GM12878 (cell line): ENCODE measurements around the gene TNIP1. TPM values are rescaled to one million over a fixed set of nuclear protein-coding genes. Genes with fewer than 3 reads are reported as not detected.

Experiments used
- BMI1 ChIP-seq: fragments of 450-650 bp; IDR thresholded peaks from 2 replicates; pipeline ENCODE4 v1.6.1; 2016; ENCODE audit warnings: mild to moderate bottlenecking, moderate library complexity, borderline replicate concordance
- BRCA1 ChIP-seq: IDR thresholded peaks from 2 replicates; pipeline ENCODE4 v1.6.1; 2011; ENCODE audit warnings: low read depth, low read length, improper control_type of control experiment
- CEBPB ChIP-seq, 2 experiments: fragments of 150-350 bp in 1 of 2; IDR thresholded peaks; 2 replicates each; pipeline ENCODE4 v1.6.1; 2012 to 2014; ENCODE audit warnings: low read depth in 2 of 2, low read length in 2 of 2, borderline replicate concordance in 1 of 2, inconsistent platforms in 1 of 2
- ETV6 ChIP-seq, 2 experiments: fragments of 450-650 bp in 1 of 2; IDR thresholded peaks in 1 of 2; conservative IDR thresholded peaks in 1 of 2; 2 replicates each; pipeline ENCODE4 v1.6.1; 2014; ENCODE audit warnings: antibody characterized with exemption in 1 of 2, borderline replicate concordance in 1 of 2, low read depth in 1 of 2, mild to moderate bottlenecking in 1 of 2, moderate library complexity in 1 of 2
- HCFC1 ChIP-seq: fragments of 150-350 bp; IDR thresholded peaks from 2 replicates; pipeline ENCODE4 v1.6.1; 2014; ENCODE audit warnings: low read length
- HDAC6 ChIP-seq: fragments of 200-600 bp; sonication (generic); IDR thresholded peaks from one replicate; pipeline ENCODE4 v1.8.0; 2017; ENCODE audit warnings: antibody characterized with exemption; ENCODE audit not compliant: unreplicated experiment
- JUND ChIP-seq: IDR thresholded peaks from 2 replicates; pipeline ENCODE4 v1.6.1; 2012; ENCODE audit warnings: low read depth, mild to moderate bottlenecking, low read length, improper control_type of control experiment, moderate library complexity
- MTA2 ChIP-seq: fragments of 450-650 bp; IDR thresholded peaks from 2 replicates; pipeline ENCODE4 v1.6.1; 2016; ENCODE audit warnings: low read depth, mild to moderate bottlenecking, moderate library complexity
- MXI1 ChIP-seq: fragments of 150-350 bp; IDR thresholded peaks from 2 replicates; pipeline ENCODE4 v1.6.1; 2011; ENCODE audit warnings: low read depth, mild to moderate bottlenecking, inconsistent platforms, low read length, improper control_type of control experiment
- NFXL1 ChIP-seq: fragments of 450-650 bp; IDR thresholded peaks from 2 replicates; pipeline ENCODE4 v1.6.1; 2017; ENCODE audit warnings: antibody characterized with exemption, mild to moderate bottlenecking, borderline replicate concordance
- POLR2AphosphoS5 ChIP-seq: IDR thresholded peaks from 2 replicates; pipeline ENCODE4 v1.6.1; 2011; ENCODE audit warnings: mild to moderate bottlenecking, low read length, inconsistent platforms
- RAD21 ChIP-seq: IDR thresholded peaks from 2 replicates; pipeline ENCODE4 v1.6.1; 2011; ENCODE audit warnings: mild to moderate bottlenecking, low read depth, low read length, moderate library complexity; ENCODE audit not compliant: insufficient read depth
- SIX5 ChIP-seq: IDR thresholded peaks from 2 replicates; pipeline ENCODE4 v1.6.1; 2011; ENCODE audit warnings: mild to moderate bottlenecking, low read depth, low read length, moderate library complexity; ENCODE audit not compliant: severe bottlenecking
- SMAD5 ChIP-seq: IDR thresholded peaks from 2 replicates; pipeline ENCODE4 v1.6.1; 2016; ENCODE audit warnings: antibody characterized with exemption, low read depth
- SP1 ChIP-seq: IDR thresholded peaks from one replicate; pipeline ENCODE4 v1.6.1; 2011; ENCODE audit warnings: low read depth, low read length
- SPI1 ChIP-seq: IDR thresholded peaks from 2 replicates; pipeline ENCODE4 v1.6.1; 2011; ENCODE audit warnings: low read depth, mild to moderate bottlenecking, low read length, moderate library complexity, borderline replicate concordance; ENCODE audit not compliant: insufficient read depth
- STAT1 ChIP-seq: fragments of 450-650 bp; conservative IDR thresholded peaks from 2 replicates; pipeline ENCODE4 v1.6.1; 2014; ENCODE audit warnings: antibody characterized with exemption, mild to moderate bottlenecking
- TCF7 ChIP-seq: IDR thresholded peaks from 2 replicates; pipeline ENCODE4 v1.6.1; 2014; ENCODE audit warnings: antibody characterized with exemption, borderline replicate concordance
- ZNF24 ChIP-seq: fragments of 450-650 bp; IDR thresholded peaks from 2 replicates; pipeline ENCODE4 v1.6.1; 2017; ENCODE audit warnings: antibody characterized with exemption, mild to moderate bottlenecking
- ZNF622 ChIP-seq: fragments of 450-650 bp; IDR thresholded peaks from 2 replicates; pipeline ENCODE4 v1.6.1; 2017; ENCODE audit warnings: mild to moderate bottlenecking, inconsistent platforms
- polyA plus RNA-seq, 11 experiments: library from polyadenylated mRNA; depleted of rRNA in 4 of 11; unstranded in 6 of 11; stranded (reverse) in 5 of 11; fragments of >200 nt; fragmentation: Nextera tagmentation in 4 of 11; fragmentation: Illumina TruSeq in 1 of 11; extraction: Ambion mirVana in 4 of 11; extraction: Trizol in 1 of 11; gene quantifications; 1 replicate in 1 of 11; 2 replicates in 10 of 11; pipeline versions ENCODE4 v1.2.1 to v1.2.3, GENCODE V29; 2011 to 2016; ENCODE audit warnings: inconsistent platforms in 2 of 11, missing spikeins in 2 of 11, low read depth in 1 of 11
- total RNA-seq, 4 experiments: library from RNA; depleted of rRNA in 3 of 4; stranded (reverse); fragments of >200 nt in 3 of 4; fragmentation: Illumina TruSeq in 1 of 4; extraction: Trizol in 1 of 4; gene quantifications; 2 replicates each; pipeline versions ENCODE4 v1.2.1 to v1.2.3, GENCODE V29; 2013 to 2021
- TF ChIP-seq, protein P1 (sequence below): fragments of 450-650 bp; IDR thresholded peaks from 2 replicates; pipeline ENCODE4 v1.6.1; 2017; ENCODE audit warnings: mild to moderate bottlenecking
- TF ChIP-seq, protein P2 (sequence below): fragments of 450-650 bp; formaldehyde crosslinking; IDR thresholded peaks from 2 replicates; pipeline ENCODE4 v1.5.0; 2022; ENCODE audit warnings: mild to moderate bottlenecking, missing genetic modification characterization
- TF ChIP-seq, protein P3 (sequence below): IDR thresholded peaks from 2 replicates; pipeline ENCODE4 v1.6.1; 2012; ENCODE audit warnings: low read length, inconsistent platforms
- TF ChIP-seq, protein P4 (sequence below): IDR thresholded peaks from 2 replicates; pipeline ENCODE4 v1.6.1; 2011; ENCODE audit warnings: low read depth, mild to moderate bottlenecking, low read length, moderate library complexity, borderline replicate concordance; ENCODE audit errors: extremely low read depth
- TF ChIP-seq, protein P5 (sequence below): fragments of 450-650 bp; IDR thresholded peaks from 2 replicates; pipeline ENCODE4 v1.6.1; 2014; ENCODE audit warnings: mild to moderate bottlenecking

TNIP1 gene
- total and polyA plus RNA-seq, 10 of the 15 experiments (the other 5 are each of a cell fraction or from before 2014, with no cell fraction given): 4.4 to 279 (median 150) TPM

DNA sequence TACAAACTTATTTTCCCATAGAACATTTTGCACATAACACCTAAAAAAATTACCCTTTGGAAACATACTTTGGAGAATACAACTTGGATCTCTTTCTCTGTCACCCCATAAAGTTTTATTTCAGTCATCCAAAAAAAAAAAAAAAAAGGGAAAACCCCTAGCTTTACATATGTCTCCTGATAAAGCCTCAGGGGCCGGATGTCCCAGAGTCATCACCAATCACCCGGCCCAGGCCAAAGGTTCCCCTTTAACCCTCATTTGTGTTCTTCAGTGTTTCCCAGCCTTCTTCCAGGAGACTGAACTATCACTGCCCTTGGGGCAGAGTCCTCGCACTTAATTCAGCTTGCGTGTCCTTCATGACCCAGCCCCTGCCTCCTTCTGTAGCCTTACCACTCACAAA, 48.0 kb upstream of the TNIP1 start (continued):
- TF ChIP-seq RAD21 (no peak), NFXL1 (no peak), SP1 (no peak), STAT1 (no peak), CEBPB (IDR thresholded peaks at IDR 0.05; ENCODE audit: borderline replicate concordance in 1 of 2, low read depth in 2 of 2, low read length in 2 of 2) (no peak), JUND (no peak), BMI1 (no peak), POLR2AphosphoS5 (no peak), SMAD5 (no peak), ETV6 (conservative IDR thresholded peaks at IDR 0.05 in 1 of 2, IDR thresholded peaks at IDR 0.05 in 1 of 2; ENCODE audit: borderline replicate concordance in 1 of 2, low read depth in 1 of 2) (no peak), HCFC1 (no peak), BRCA1 (no peak), MTA2 (no peak), TCF7 (no peak), SIX5 (no peak), ZNF622 (no peak), MXI1 (no peak), ZNF24 (no peak), SPI1 (no peak), HDAC6 (no peak)
- TF ChIP-seq, protein P1, sequence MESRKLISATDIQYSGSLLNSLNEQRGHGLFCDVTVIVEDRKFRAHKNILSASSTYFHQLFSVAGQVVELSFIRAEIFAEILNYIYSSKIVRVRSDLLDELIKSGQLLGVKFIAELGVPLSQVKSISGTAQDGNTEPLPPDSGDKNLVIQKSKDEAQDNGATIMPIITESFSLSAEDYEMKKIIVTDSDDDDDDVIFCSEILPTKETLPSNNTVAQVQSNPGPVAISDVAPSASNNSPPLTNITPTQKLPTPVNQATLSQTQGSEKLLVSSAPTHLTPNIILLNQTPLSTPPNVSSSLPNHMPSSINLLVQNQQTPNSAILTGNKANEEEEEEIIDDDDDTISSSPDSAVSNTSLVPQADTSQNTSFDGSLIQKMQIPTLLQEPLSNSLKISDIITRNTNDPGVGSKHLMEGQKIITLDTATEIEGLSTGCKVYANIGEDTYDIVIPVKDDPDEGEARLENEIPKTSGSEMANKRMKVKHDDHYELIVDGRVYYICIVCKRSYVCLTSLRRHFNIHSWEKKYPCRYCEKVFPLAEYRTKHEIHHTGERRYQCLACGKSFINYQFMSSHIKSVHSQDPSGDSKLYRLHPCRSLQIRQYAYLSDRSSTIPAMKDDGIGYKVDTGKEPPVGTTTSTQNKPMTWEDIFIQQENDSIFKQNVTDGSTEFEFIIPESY: no peak
- TF ChIP-seq, protein P2, sequence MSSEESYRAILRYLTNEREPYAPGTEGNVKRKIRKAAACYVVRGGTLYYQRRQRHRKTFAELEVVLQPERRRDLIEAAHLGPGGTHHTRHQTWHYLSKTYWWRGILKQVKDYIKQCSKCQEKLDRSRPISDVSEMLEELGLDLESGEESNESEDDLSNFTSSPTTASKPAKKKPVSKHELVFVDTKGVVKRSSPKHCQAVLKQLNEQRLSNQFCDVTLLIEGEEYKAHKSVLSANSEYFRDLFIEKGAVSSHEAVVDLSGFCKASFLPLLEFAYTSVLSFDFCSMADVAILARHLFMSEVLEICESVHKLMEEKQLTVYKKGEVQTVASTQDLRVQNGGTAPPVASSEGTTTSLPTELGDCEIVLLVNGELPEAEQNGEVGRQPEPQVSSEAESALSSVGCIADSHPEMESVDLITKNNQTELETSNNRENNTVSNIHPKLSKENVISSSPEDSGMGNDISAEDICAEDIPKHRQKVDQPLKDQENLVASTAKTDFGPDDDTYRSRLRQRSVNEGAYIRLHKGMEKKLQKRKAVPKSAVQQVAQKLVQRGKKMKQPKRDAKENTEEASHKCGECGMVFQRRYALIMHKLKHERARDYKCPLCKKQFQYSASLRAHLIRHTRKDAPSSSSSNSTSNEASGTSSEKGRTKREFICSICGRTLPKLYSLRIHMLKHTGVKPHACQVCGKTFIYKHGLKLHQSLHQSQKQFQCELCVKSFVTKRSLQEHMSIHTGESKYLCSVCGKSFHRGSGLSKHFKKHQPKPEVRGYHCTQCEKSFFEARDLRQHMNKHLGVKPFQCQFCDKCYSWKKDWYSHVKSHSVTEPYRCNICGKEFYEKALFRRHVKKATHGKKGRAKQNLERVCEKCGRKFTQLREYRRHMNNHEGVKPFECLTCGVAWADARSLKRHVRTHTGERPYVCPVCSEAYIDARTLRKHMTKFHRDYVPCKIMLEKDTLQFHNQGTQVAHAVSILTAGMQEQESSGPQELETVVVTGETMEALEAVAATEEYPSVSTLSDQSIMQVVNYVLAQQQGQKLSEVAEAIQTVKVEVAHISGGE (CRISPR knock-in tag): no peak
- TF ChIP-seq, protein P3, sequence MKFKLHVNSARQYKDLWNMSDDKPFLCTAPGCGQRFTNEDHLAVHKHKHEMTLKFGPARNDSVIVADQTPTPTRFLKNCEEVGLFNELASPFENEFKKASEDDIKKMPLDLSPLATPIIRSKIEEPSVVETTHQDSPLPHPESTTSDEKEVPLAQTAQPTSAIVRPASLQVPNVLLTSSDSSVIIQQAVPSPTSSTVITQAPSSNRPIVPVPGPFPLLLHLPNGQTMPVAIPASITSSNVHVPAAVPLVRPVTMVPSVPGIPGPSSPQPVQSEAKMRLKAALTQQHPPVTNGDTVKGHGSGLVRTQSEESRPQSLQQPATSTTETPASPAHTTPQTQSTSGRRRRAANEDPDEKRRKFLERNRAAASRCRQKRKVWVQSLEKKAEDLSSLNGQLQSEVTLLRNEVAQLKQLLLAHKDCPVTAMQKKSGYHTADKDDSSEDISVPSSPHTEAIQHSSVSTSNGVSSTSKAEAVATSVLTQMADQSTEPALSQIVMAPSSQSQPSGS: 0 out of 2 replicates have a peak, but pooled peaks have one; percentile 48
- TF ChIP-seq, protein P4, sequence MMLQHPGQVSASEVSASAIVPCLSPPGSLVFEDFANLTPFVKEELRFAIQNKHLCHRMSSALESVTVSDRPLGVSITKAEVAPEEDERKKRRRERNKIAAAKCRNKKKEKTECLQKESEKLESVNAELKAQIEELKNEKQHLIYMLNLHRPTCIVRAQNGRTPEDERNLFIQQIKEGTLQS: no peak
- TF ChIP-seq, protein P5, sequence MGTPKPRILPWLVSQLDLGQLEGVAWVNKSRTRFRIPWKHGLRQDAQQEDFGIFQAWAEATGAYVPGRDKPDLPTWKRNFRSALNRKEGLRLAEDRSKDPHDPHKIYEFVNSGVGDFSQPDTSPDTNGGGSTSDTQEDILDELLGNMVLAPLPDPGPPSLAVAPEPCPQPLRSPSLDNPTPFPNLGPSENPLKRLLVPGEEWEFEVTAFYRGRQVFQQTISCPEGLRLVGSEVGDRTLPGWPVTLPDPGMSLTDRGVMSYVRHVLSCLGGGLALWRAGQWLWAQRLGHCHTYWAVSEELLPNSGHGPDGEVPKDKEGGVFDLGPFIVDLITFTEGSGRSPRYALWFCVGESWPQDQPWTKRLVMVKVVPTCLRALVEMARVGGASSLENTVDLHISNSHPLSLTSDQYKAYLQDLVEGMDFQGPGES: no peak
